T-helper 2 cell treated with Interferon-gamma antibody and Interleukin-4, amounts not matched to agents 5 μg/mL and 100 μg/mL, for 36 hours (primary cell): Measurements from ENCODE around the gene SLC26A9.
A peak's percentile ranks its signal among the peaks of the same experiment; 100 is the strongest.
"Not testable (repeated sequence)": the region's sequence is repeated elsewhere in the genome, so short reads cannot be mapped to it uniquely, and the experiment has no call there.

ENCODE experiments used
- DNase-seq: peaks from one replicate; pipeline ENCODE4 v3.0.0; 2021; ENCODE audit warnings: low spot score
- H3K27ac Mint-ChIP-seq: one replicate; pipeline ENCODE4 v1.8.0; 2021; ENCODE audit warnings: mild to moderate bottlenecking, mixed read lengths
- H3K27me3 Mint-ChIP-seq: one replicate; pipeline ENCODE4 v1.8.0; 2021; ENCODE audit warnings: low read depth, mixed read lengths
- H3K36me3 Mint-ChIP-seq: one replicate; pipeline ENCODE4 v1.8.0; 2021; ENCODE audit warnings: low read depth, mixed read lengths
- H3K4me1 Mint-ChIP-seq: one replicate; pipeline ENCODE4 v1.8.0; 2021; ENCODE audit warnings: low read depth, mixed read lengths
- H3K4me3 Mint-ChIP-seq: one replicate; pipeline ENCODE4 v1.8.0; 2022; ENCODE audit warnings: mild to moderate bottlenecking, moderate library complexity, mixed read lengths
- H3K9me3 Mint-ChIP-seq: one replicate; pipeline ENCODE4 v1.8.0; 2021; ENCODE audit warnings: mixed read lengths

SLC26A9 gene

DNA sequence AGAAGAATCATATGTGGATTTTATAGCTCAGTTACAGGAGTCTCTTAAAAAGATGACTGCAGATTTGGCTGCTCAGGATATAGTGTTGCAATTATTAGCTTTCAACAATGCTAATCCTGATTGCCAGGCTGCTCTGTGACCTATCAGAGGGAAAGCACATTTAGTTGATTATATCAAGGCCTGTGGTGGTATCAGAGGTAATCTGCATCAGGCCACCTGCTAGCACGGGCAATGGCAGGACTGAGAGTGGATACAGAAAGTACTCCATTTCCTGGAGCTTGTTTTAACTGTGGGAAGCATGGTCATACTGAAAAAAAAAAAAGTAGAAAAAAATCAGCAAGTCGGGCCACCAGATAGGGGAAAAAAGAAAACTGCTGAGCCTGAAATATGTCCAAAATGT lies 51.1 kb downstream of the SLC26A9 start:
- not testable (repeated sequence) for H3K4me1 Mint-ChIP-seq, H3K36me3 Mint-ChIP-seq, H3K27ac Mint-ChIP-seq, H3K4me3 Mint-ChIP-seq, DNase-seq
- Mint-ChIP-seq H3K27me3 (peaks cover 39% of the 10 kb centered on the region), H3K9me3 (peaks cover 39% of the 10 kb centered on the region)

- not testable (repeated sequence) for DNase-seq, H3K4me1 Mint-ChIP-seq, H3K4me3 Mint-ChIP-seq, H3K36me3 Mint-ChIP-seq, H3K27ac Mint-ChIP-seq
- Mint-ChIP-seq H3K9me3 (peaks cover 34% of the 10 kb centered on the region), H3K27me3 (peaks cover 39% of the 10 kb centered on the region)
These were observed 51.8 kb downstream of the SLC26A9 start for GRCh38 chr1:205891481-205891880.

DNA sequence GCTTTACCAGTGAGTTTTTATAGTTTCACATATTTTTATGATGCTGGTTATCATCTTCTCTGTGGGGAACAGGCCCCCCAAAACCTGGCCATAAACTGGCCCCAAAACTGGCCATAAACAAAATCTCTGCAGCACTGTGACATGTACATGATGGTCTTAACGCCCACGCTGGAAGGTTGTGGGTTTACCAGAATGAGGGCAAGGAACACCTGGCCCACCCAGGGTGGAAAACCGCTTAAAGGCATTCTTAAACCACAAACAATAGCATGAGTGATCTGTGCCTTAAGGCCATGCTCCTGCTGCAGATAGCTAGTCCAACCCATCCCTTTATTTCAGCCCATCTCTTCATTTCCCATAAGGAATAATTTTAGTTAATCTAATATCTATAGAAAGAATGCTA lies 52.6 kb downstream of the SLC26A9 start:
- peaks cover 34% of the 10 kb centered on the region for H3K27me3 Mint-ChIP-seq
- H3K27ac Mint-ChIP-seq, H3K36me3 Mint-ChIP-seq, H3K4me3 Mint-ChIP-seq, DNase-seq, H3K4me1 Mint-ChIP-seq: not testable (repeated sequence)
- peaks cover 28% of the 10 kb centered on the region for H3K9me3 Mint-ChIP-seq

DNA sequence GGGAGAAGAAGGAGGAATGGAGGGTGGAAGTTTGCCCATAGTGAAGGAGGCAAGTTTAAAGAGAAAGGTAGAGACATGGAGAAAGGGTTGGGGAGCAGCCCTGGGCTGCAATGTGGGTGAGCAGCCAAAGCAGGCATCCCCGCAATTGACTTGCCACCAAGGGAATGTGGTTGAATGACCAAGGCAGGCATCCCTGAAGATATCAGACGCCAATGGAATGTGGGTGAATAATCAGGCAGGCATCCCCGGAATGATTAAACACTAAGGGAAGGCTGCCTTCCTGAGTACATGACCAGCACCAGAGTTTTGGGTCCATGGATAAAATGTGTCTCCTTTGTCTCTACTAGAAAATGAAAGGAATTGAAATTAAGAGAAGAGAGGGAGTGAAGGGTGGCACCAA lies 53.5 kb downstream of the SLC26A9 start:
- not testable (repeated sequence) for H3K27ac Mint-ChIP-seq, H3K36me3 Mint-ChIP-seq, H3K4me3 Mint-ChIP-seq, DNase-seq, H3K4me1 Mint-ChIP-seq
- H3K27me3 Mint-ChIP-seq, result peaks cover 30% of the 10 kb centered on the region
- H3K9me3 Mint-ChIP-seq, result peaks cover 18% of the 10 kb centered on the region

GRCh38 chr1:205889006-205889405 lies 54.2 kb downstream of the SLC26A9 start:
- not testable (repeated sequence) for H3K4me1 Mint-ChIP-seq, H3K36me3 Mint-ChIP-seq, DNase-seq, H3K27ac Mint-ChIP-seq
- H3K9me3 Mint-ChIP-seq, result peaks cover 17% of the 10 kb centered on the region
- H3K27me3 Mint-ChIP-seq, result peaks cover 23% of the 10 kb centered on the region
- H3K4me3 Mint-ChIP-seq, result peak overlapping the region; percentile 21

DNA sequence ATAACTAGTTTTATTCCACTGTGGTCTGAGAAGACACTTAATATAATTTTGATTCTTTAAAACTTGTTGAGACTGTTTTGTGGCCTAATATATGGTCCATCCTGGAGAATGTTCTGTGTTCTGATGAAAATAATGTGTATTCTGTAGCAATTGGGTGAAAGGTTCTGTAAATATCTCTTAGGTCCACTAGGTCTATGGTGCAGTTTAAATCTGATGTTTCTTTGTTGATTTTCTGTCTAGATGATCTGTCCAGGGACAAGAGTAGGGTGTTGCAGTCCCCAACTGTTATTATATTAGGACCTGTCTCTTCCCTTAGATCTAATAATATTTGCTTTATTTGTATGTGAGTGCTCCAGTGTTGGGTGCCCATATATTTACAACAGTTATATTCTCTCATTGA lies 59.5 kb downstream of the SLC26A9 start:
- H3K27ac Mint-ChIP-seq, result no peak overlapping the region
- H3K36me3 Mint-ChIP-seq, result no peaks in the 10 kb centered on the region
- DNase-seq, result no peak
- peaks cover 34% of the 10 kb centered on the region for H3K27me3 Mint-ChIP-seq
- H3K4me1 Mint-ChIP-seq, result no peaks in the 10 kb centered on the region
- no peak overlapping the region for H3K4me3 Mint-ChIP-seq
- peaks cover 11% of the 10 kb centered on the region for H3K9me3 Mint-ChIP-seq

DNA sequence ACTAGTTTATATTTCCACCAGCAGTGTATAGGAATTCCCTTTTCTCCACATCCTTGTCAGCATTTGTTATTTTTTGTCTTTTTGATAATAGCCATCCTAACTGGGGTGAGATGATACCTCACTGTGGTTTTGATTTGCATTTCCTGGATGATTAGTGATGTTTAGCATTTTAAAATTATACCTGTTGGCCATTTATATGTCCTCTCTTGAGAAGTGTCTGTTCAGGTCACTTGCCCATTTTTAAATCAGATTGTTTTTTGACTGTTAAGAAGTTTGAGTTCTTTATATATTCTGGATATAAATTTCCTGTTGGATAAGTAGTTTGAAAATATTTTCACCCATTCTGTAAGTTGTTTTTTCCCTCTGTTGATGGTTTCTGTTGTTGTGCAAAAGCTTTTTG lies 62.3 kb downstream of the SLC26A9 start:
- H3K36me3 Mint-ChIP-seq, result no peaks in the 10 kb centered on the region
- DNase-seq, result no peak
- peaks cover 54% of the 10 kb centered on the region for H3K27me3 Mint-ChIP-seq
- peaks cover 19% of the 10 kb centered on the region for H3K9me3 Mint-ChIP-seq
- H3K4me1 Mint-ChIP-seq, result peaks cover 7% of the 10 kb centered on the region
- H3K4me3 Mint-ChIP-seq, result no peak overlapping the region
- no peak overlapping the region for H3K27ac Mint-ChIP-seq

- peaks cover 19% of the 10 kb centered on the region for H3K9me3 Mint-ChIP-seq
- peaks cover 55% of the 10 kb centered on the region for H3K27me3 Mint-ChIP-seq
- DNase-seq, result no peak
- no peaks in the 10 kb centered on the region for H3K36me3 Mint-ChIP-seq
- peaks cover 7% of the 10 kb centered on the region for H3K4me1 Mint-ChIP-seq
- no peak overlapping the region for H3K4me3 Mint-ChIP-seq
- no peak overlapping the region for H3K27ac Mint-ChIP-seq
These were observed 63.3 kb downstream of the SLC26A9 start for GRCh38 chr1:205879974-205880373.

- no peak overlapping the region for H3K27ac Mint-ChIP-seq
These were observed 65.2 kb downstream of the SLC26A9 start for GRCh38 chr1:205878026-205878425.

GRCh38 chr1:205873148-205873547 lies 70.1 kb downstream of the SLC26A9 start:
- H3K4me3 Mint-ChIP-seq, H3K4me1 Mint-ChIP-seq, H3K9me3 Mint-ChIP-seq, H3K36me3 Mint-ChIP-seq, DNase-seq, H3K27ac Mint-ChIP-seq: not testable (repeated sequence)
- H3K27me3 Mint-ChIP-seq, result peaks cover 15% of the 10 kb centered on the region

More at GRCh38 chr1:205878026-205878425, 65.2 kb downstream of the SLC26A9 start:
- peaks cover 7% of the 10 kb centered on the region for H3K4me1 Mint-ChIP-seq
- H3K4me3 Mint-ChIP-seq, result no peak overlapping the region
- DNase-seq, result no peak
- peaks cover 52% of the 10 kb centered on the region for H3K27me3 Mint-ChIP-seq
- peaks cover 19% of the 10 kb centered on the region for H3K9me3 Mint-ChIP-seq
- H3K36me3 Mint-ChIP-seq, result no peaks in the 10 kb centered on the region

DNA sequence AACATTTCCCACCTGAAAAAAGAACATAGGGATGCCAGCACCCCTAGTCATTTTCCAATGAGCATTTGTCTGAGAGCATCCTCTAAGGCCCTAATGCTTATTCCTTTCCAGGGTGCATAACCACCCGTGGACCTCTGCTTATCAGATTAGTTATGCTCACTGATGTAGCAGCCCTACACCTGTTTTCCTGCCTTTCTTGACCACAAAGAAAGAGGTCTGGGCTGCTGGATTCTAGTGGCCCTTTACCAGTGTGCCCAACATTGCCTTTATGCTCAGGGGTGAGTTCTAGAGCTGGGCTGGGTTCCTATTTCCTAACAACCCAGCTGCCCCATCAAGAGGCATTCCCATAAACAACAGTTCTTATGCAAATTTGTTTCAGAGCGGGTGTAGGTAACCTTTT lies 73.0 kb downstream of the SLC26A9 start:
- Mint-ChIP-seq H3K4me3 (no peak overlapping the region), H3K27me3 (peaks cover 2% of the 10 kb centered on the region), H3K4me1 (no peaks in the 10 kb centered on the region), H3K9me3 (no peaks in the 10 kb centered on the region), H3K36me3 (no peaks in the 10 kb centered on the region), H3K27ac (no peak overlapping the region)
- DNase-seq, result no peak
